ENCODE data around the gene SLC12A3.
A peak's percentile ranks its signal among the peaks of the same experiment; 100 is the strongest.

SLC12A3 gene

DNA sequence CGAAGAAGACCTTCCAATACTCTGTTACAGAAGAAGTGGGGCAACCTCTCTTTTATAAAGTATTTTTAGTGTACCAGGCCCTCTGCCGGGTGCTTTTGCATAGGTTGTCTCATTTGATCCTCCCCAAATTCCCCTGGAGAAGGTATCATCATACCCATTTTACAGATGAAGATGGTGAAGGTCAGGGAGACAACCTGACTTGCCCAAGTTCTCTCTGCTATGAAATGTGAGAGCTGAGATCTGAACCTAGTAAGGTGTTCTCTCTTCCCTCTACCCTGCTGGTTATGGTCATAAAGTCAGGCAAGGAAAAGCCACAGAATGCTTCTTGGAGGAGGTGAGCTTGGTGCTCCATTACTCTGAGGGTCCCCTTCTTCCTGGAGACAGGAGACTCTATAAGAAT lies 38.9 kb downstream of the SLC12A3 start:
- no peak for DNase-seq (ENCODE audit: low read depth)
- TF ChIP-seq, protein P1, sequence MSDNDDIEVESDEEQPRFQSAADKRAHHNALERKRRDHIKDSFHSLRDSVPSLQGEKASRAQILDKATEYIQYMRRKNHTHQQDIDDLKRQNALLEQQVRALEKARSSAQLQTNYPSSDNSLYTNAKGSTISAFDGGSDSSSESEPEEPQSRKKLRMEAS (IDR thresholded peaks at IDR 0.05; ENCODE audit: low read depth, low read length): no peak
- TF ChIP-seq, protein P2, sequence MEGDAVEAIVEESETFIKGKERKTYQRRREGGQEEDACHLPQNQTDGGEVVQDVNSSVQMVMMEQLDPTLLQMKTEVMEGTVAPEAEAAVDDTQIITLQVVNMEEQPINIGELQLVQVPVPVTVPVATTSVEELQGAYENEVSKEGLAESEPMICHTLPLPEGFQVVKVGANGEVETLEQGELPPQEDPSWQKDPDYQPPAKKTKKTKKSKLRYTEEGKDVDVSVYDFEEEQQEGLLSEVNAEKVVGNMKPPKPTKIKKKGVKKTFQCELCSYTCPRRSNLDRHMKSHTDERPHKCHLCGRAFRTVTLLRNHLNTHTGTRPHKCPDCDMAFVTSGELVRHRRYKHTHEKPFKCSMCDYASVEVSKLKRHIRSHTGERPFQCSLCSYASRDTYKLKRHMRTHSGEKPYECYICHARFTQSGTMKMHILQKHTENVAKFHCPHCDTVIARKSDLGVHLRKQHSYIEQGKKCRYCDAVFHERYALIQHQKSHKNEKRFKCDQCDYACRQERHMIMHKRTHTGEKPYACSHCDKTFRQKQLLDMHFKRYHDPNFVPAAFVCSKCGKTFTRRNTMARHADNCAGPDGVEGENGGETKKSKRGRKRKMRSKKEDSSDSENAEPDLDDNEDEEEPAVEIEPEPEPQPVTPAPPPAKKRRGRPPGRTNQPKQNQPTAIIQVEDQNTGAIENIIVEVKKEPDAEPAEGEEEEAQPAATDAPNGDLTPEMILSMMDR (IDR thresholded peaks at IDR 0.05; ENCODE audit: low read depth, low read length): no peak
- TF ChIP-seq POLR2A (IDR thresholded peaks at IDR 0.05; ENCODE audit: extremely low read depth, insufficient read length) (no peak), MYC (IDR thresholded peaks at IDR 0.05; ENCODE audit: low read depth, low read length) (no peak)
- H3K4me3 ChIP-seq (ENCODE audit: low read depth, low read length): no peak overlapping the region

DNA sequence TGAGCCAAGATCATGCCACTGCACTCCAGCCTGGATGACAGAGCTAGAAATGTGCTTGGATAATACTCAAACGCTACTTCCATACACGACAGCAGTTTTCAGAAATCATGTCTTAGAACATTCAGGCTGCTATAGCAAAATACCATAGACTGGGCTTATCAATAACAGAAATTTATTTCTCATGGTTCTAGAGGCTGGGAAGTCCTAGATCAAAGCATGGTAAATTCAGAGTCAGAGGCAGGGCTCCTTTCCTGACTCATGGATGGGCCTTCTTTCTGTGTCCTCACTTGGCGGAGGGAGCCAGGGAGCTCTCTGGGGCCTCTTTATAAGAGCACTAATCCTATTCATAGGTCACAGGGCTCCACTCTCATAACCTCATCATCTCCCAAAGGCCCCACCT lies 42.4 kb downstream of the SLC12A3 start:
- H3K4me3 ChIP-seq (ENCODE audit: low read depth, low read length): no peak overlapping the region
- no peak for TF ChIP-seq POLR2A (IDR thresholded peaks at IDR 0.05; ENCODE audit: extremely low read depth, insufficient read length)
- no peak for TF ChIP-seq MYC (IDR thresholded peaks at IDR 0.05; ENCODE audit: low read depth, low read length)
- TF ChIP-seq, protein P1 (IDR thresholded peaks at IDR 0.05; ENCODE audit: low read depth, low read length): no peak
- TF ChIP-seq, protein P2 (IDR thresholded peaks at IDR 0.05; ENCODE audit: low read depth, low read length): no peak
- no peak for DNase-seq (ENCODE audit: low read depth)

DNA sequence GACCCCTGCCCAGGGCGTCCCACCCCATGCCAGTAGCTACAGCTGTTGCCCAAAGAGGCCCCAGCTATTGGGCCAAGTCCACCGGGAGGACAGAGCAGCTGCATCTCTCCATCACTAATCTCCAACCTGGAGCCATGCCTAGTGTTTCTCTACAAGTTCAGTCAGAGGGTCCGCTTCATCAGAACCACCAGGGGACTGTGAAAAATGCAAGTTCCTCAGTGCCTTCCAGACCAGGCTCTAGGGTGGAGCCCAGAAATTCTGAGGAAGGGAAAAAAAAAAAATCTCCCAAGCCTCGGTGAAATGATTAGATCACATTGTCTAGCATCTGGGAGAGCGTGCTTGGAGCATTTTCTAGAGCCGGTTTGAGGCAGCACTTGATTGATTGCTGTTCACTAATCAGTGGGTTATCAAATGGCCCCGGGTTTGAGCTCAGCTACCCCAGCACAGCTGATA lies 44.5 kb downstream of the SLC12A3 start:
- no peak for TF ChIP-seq POLR2A (IDR thresholded peaks at IDR 0.05; ENCODE audit: extremely low read depth, insufficient read length)
- TF ChIP-seq MYC (IDR thresholded peaks at IDR 0.05; ENCODE audit: low read depth, low read length): no peak

DNA sequence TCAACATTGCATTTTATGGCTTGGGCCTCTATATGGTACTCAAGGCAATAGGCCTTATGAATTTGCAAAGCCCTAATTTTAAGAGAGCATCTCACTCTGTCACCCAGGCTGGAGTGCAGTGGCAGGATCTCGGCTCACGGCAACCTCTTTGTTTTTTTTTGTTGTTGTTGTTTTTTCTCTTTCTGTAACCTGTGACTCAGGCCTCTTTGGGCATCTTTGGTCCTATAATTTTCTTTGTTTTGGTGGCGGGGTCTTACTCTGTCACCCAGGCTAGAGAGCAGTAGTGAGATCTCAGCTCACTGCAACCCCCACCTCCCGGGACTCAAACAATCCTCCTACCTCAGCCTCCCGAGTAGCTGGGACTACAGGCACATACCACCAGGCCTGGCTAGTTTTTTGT lies 45.1 kb downstream of the SLC12A3 start:
- DNase-seq (ENCODE audit: low read depth): peak; percentile 34
- no peak overlapping the region for H3K4me3 ChIP-seq (ENCODE audit: low read depth, low read length)
- no peak for TF ChIP-seq MYC (IDR thresholded peaks at IDR 0.05; ENCODE audit: low read depth, low read length)
- TF ChIP-seq POLR2A (IDR thresholded peaks at IDR 0.05; ENCODE audit: extremely low read depth, insufficient read length): no peak
- TF ChIP-seq, protein P2 (IDR thresholded peaks at IDR 0.05; ENCODE audit: low read depth, low read length): no peak
- TF ChIP-seq, protein P1 (IDR thresholded peaks at IDR 0.05; ENCODE audit: low read depth, low read length): no peak

More for the DNA sequence above, 44.5 kb downstream of the SLC12A3 start:
- DNase-seq (ENCODE audit: low read depth): no peak
- no peak overlapping the region for H3K4me3 ChIP-seq (ENCODE audit: low read depth, low read length)

DNA sequence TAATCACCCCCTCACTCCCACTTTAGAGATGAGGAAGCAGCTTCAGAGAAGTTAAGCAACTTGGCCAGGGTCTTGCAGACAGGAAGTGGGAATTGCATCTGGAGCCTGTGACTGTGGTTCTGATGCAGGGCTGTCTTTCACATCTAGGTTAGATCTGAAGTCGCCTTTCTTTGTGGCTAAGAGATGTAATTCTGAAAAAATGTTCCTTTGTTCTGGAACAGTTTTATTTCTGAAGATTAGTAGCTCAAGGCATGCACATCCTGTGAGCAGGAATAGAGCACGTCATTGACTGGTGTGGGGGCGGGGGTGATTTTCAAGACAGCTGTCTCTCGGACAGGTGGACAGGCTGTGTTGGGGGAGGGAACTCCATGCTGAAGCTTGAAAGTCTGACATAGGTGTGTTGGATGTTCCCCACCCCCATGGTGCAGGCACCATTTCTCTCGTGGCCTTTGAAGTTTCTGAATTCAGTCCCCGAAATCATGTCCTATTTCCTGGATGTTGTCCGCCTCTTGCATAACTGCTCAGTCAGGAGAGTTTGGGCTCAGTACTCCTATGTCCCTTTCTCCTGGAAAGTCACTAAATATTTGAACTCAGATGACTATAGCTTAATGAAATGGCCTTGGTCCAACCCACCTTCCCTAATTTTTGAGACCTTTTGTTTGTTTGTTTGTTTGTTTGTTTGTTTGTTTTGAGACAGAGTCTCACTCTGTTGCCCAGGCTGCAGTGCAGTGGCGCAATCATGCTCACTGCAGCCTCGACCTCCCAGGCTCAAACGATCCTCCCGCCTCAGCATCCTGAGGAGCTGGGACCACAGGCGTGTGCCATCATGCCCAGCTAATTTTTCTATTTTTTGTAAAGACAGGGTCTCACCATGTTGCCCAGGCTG lies 45.9 kb downstream of the SLC12A3 start:
- no peak overlapping the region for H3K4me3 ChIP-seq (ENCODE audit: low read depth, low read length)
- TF ChIP-seq, protein P1 (IDR thresholded peaks at IDR 0.05; ENCODE audit: low read depth, low read length): no peak
- no peak for TF ChIP-seq POLR2A (IDR thresholded peaks at IDR 0.05; ENCODE audit: extremely low read depth, insufficient read length)
- TF ChIP-seq, protein P2 (IDR thresholded peaks at IDR 0.05; ENCODE audit: low read depth, low read length): no peak
- no peak for TF ChIP-seq MYC (IDR thresholded peaks at IDR 0.05; ENCODE audit: low read depth, low read length)
- DNase-seq (ENCODE audit: low read depth): peak; percentile 93

DNA sequence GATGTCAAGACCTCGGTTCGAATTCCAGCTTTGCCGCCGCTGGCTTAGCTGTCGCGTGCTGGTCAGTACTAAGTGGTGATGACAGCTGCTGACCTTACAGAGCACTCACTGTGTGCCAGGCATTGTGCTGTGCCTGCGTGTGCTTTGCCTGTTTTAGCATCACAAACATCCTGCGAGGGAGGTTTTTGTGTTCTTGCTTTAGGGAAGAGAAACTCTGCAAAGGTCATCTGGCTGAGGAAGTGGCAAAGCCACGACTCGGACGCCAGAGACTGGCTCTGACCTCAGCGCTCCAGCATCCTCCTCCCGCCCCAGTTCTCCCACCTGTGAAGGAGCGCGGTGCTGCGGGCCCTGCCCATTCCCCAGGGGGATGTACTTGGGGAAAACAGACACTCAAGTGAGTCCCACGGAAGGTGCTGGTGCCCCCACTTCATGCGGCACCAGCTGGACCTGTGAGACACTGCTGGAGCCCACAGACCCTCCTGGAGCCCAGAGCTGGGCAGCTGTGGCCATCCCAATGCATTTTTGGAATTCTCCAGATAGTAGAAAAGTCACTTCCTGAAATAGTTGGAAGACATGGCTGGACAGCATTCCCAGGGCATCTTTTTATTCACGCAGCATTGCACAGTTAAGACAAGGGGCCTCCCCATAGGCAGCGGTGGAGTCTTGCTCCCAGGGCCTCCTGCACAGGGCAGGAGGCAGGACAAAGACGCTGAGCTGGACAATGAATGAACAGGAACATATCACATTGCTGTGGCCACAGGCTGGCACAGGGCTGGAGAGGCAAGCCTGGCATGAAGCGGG lies 47.0 kb downstream of the SLC12A3 start:
- no peak overlapping the region for H3K4me3 ChIP-seq (ENCODE audit: low read depth, low read length)
- no peak for TF ChIP-seq POLR2A (IDR thresholded peaks at IDR 0.05; ENCODE audit: extremely low read depth, insufficient read length)
- TF ChIP-seq, protein P2 (IDR thresholded peaks at IDR 0.05; ENCODE audit: low read depth, low read length): no peak
- TF ChIP-seq MYC (IDR thresholded peaks at IDR 0.05; ENCODE audit: low read depth, low read length): no peak
- TF ChIP-seq, protein P1 (IDR thresholded peaks at IDR 0.05; ENCODE audit: low read depth, low read length): no peak
- DNase-seq (ENCODE audit: low read depth): peak; percentile 72

Data from NB4 (cell line).